Tibial artery (tissue), 4 donors: ENCODE results near the gene SLX9.

Experiments used
- DNase-seq, 2 donors: peaks; one replicate each; pipeline ENCODE4 v3.0.0-alpha.2; 2019
- H3K27ac ChIP-seq, 2 donors: fragments of 200-600 bp; sonication (generic) in 1 of 2; 1 replicate in 1 of 2; 2 replicates in 1 of 2; pipeline ENCODE4 v1.5.1; 2018 to 2019; ENCODE audit warnings: mild to moderate bottlenecking in 1 of 2
- H3K27me3 ChIP-seq, 2 donors: fragments of 200-600 bp; sonication (generic) in 1 of 2; one replicate each; pipeline versions ENCODE4 v1.5.1 to v1.6.0; 2016 to 2019
- H3K36me3 ChIP-seq, 3 donors: fragments of 200-600 bp; sonication (generic) in 2 of 3; one replicate each; pipeline ENCODE4 v1.5.1; 2016 to 2019; ENCODE audit warnings: mild to moderate bottlenecking in 2 of 3
- H3K4me1 ChIP-seq, 4 donors: fragments of 200-600 bp; sonication (generic) in 2 of 4; 1 replicate in 3 of 4; 2 replicates in 1 of 4; pipeline ENCODE4 v1.5.1; 2016 to 2019
- H3K4me3 ChIP-seq, 2 donors: fragments of 200-600 bp; sonication (generic) in 1 of 2; 1 replicate in 1 of 2; 2 replicates in 1 of 2; pipeline ENCODE4 v1.5.1; 2018 to 2019; ENCODE audit warnings: mild to moderate bottlenecking in 2 of 2
- H3K9me3 ChIP-seq, 3 donors: fragments of 200-600 bp; sonication (generic) in 1 of 3; one replicate each; pipeline ENCODE4 v1.5.1; 2016 to 2019
- intact Hi-C: fragments of 100-400 bp; cut with DNase I; formaldehyde crosslinking; loops from one replicate; pipeline ENCODE4 v1.15.0; 2023; ENCODE audit warnings: low total_unique reads
- TF ChIP-seq, protein P1 (sequence below), 2 experiments: fragments of 200-600 bp in 1 of 2; fragments of 450-650 bp in 1 of 2; IDR thresholded peaks; one replicate each; pipeline ENCODE4 v1.5.1; 2017 to 2019; ENCODE audit warnings: antibody characterized with exemption in 2 of 2, mild to moderate bottlenecking in 1 of 2, moderate library complexity in 1 of 2

Gene SLX9

DNA sequence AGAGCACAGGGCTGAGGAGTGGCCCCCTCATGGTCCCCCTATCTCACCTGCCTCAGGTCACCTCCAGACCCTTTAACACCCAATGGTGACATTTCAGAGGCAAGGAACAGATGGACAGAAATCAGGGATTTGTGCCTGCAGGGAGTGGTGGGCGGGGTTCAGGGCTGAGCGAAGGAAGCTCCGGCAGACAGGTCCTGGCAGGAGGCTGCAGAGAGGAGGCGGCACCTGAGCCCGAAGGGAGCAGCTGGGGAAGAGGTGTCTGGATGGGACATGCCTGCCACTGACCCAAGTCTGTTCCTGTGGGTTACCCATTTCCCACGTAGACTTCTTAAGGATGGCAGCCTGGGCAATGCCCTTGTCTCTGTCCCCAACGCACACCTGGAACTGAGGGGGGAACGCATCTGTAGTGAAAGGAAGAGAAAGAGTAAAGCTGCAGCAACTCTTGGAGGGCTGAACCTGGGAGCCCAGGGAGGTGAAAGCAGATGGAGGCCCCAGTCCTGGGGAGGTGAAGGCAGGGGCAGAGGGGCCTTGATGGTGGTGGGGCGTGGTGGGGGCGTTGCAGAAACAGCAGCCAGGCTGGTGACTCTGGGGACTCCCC lies 72.9 kb downstream of the SLX9 start:
- no peak for DNase-seq
- Histone ChIP-seq H3K9me3 (no peaks in the 10 kb centered on the region), H3K36me3 (no peaks in the 10 kb centered on the region), H3K4me3 (no peak overlapping the region), H3K27me3 (no peaks in the 10 kb centered on the region), H3K27ac (peak overlapping the region; percentile 99 to 100), H3K4me1 (peaks cover 3 to 62% (median 50%) of the 10 kb centered on the region in 4 donors)
- TF ChIP-seq, protein P1, sequence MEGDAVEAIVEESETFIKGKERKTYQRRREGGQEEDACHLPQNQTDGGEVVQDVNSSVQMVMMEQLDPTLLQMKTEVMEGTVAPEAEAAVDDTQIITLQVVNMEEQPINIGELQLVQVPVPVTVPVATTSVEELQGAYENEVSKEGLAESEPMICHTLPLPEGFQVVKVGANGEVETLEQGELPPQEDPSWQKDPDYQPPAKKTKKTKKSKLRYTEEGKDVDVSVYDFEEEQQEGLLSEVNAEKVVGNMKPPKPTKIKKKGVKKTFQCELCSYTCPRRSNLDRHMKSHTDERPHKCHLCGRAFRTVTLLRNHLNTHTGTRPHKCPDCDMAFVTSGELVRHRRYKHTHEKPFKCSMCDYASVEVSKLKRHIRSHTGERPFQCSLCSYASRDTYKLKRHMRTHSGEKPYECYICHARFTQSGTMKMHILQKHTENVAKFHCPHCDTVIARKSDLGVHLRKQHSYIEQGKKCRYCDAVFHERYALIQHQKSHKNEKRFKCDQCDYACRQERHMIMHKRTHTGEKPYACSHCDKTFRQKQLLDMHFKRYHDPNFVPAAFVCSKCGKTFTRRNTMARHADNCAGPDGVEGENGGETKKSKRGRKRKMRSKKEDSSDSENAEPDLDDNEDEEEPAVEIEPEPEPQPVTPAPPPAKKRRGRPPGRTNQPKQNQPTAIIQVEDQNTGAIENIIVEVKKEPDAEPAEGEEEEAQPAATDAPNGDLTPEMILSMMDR (IDR thresholded peaks at IDR 0.05) = no peak
- intact Hi-C loops = no loop called here

DNA sequence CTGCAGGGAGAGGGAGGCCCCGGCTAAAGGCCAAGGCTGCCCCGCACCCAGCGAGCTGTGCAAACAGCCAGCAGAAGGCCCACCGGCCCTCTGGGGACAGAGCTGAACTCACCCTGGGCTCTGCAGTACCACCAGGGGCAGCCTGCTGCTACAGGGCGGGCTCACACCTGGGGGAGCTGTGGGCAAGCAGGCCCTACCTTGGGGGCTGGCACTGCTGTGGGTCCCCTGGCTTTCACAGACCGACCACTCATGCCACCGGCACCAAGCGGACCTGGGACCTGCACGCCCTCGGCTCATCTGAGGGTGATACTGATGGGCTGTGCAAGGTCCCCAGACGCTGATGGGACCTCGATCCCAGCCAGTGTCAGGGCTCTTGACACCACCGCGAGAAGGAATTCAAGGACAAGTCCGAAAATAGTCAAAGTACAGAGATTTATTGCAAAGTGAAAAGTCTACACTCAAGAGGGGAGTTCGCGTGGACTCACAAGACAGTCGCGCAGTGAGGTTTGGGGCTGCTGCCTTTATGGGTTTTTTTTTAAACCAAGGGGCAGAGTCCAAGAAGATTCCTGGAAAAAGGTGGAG lies 73.5 kb downstream of the SLX9 start:
- Histone ChIP-seq H3K36me3 (no peaks in the 10 kb centered on the region), H3K27me3 (no peaks in the 10 kb centered on the region), H3K4me3 (no peak overlapping the region), H3K9me3 (no peaks in the 10 kb centered on the region), H3K27ac (peak overlapping the region; percentile 99 to 100), H3K4me1 (peaks cover 3 to 66% (median 55%) of the 10 kb centered on the region in 4 donors)
- TF ChIP-seq, protein P1 (IDR thresholded peaks at IDR 0.05) = no peak
- DNase-seq = peak; percentile 18 to 68
- intact Hi-C loops = no loop called here

DNA sequence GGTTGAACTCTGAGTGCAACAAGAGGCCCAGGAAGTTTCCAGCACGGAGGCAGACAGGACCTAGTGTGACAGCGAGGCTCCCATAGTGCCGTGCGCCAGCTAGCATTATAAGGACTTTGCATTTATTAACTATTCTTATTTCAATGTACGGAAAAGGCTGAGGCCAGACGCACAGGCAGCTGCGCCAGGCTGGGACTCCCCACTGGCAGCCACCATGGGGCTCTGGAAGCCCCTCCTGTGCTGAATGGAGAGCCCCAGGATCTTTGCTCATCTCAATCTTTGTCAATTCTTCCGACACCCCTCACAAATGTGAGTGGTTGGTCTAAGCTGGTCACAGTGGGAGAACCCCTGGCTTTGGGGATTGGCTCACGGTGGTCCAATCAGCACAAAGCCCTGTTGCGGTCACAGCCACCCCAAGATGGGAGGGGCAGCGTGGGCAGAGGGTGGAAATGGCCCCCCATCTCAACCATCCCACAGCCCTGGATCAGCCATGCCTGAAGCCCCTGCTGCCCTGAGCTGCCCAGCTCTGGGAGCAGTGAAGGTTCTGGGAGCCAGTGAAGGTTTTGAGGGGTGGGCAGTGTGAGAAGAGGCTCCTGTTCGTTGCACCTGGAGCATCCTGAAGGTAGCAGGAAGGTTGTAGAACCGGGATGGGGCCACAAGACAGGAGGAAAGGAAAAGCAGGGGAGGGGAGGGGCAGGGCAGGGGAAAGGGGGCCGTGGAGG lies 75.1 kb downstream of the SLX9 start:
- TF ChIP-seq, protein P1 (IDR thresholded peaks at IDR 0.05) = no peak
- Histone ChIP-seq H3K27me3 (no peaks in the 10 kb centered on the region), H3K4me3 (no peak overlapping the region), H3K9me3 (no peaks in the 10 kb centered on the region), H3K36me3 (no peaks in the 10 kb centered on the region), H3K27ac (peak overlapping the region; percentile 99 to 100), H3K4me1 (peaks cover 3 to 81% (median 67%) of the 10 kb centered on the region in 4 donors)
- peak in 1 of 2 donors; percentile 46 for DNase-seq
- intact Hi-C loops = no loop called here

DNA sequence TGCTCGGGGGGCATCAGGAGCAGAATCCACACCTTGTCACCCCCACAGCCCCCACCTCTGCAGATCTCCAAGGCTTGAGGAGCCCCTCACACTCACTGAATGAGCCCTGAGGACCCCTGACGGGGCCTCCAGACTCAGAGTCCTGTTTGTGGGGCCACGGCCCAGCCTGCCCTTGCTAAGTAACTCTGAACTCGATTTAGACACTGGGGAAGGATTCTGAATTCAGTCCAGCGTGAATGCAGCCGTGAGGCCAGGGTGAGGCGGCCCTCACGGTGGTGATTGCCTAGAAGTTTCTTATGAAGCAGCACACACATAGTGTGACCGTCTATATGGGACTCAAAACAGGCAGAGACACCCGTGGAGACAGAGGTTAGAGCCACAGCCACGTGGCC lies 75.6 kb downstream of the SLX9 start:
- Histone ChIP-seq H3K4me1 (peaks cover 3 to 87% (median 71%) of the 10 kb centered on the region in 4 donors), H3K9me3 (no peaks in the 10 kb centered on the region), H3K27ac (peak overlapping the region; percentile 99 to 100), H3K4me3 (no peak overlapping the region), H3K27me3 (no peaks in the 10 kb centered on the region), H3K36me3 (no peaks in the 10 kb centered on the region)
- peak in 1 of 2 donors; percentile 65 for DNase-seq
- intact Hi-C loops = no loop called here
- TF ChIP-seq, protein P1 (IDR thresholded peaks at IDR 0.05) = no peak

DNA sequence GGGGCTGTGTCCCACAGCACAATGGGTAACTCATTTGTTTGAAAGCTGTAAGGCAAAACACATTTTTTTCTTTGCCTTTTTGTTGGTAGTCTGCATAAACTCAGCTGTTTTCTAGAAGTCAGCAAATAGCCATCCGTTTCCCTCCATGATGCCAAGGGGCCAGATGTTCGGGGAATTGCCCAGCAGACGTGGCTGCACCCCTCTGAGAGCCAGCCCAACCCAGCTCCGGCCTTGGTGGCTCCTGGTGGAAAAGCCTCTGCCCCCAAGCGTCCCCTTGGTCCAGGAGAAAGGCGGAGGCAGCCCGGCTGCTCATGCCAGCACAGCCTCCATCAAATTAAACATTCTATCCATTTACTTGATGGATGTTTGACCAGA lies 76.2 kb downstream of the SLX9 start:
- Histone ChIP-seq H3K27ac (peak overlapping the region; percentile 99 to 100), H3K4me1 (peaks cover 3 to 92% (median 73%) of the 10 kb centered on the region in 4 donors), H3K27me3 (no peaks in the 10 kb centered on the region), H3K36me3 (no peaks in the 10 kb centered on the region), H3K9me3 (no peaks in the 10 kb centered on the region), H3K4me3 (no peak overlapping the region)
- DNase-seq = peak in 1 of 2 donors; percentile 64
- intact Hi-C loops = no loop called here
- TF ChIP-seq, protein P1 (IDR thresholded peaks at IDR 0.05) = no peak
